Fibroblast of upper back skin (primary cell): ENCODE measurements around the gene FITM1.

Experiments
- DNase-seq: peaks from one replicate; pipeline ENCODE4 v3.0.0-alpha.2; 2013

Gene FITM1

GRCh38 chr14:24141097-24141880, 10.8 kb downstream of the FITM1 start, which contains the start of gene EMC9:
Gene EMC9, minus strand, starts transcription at chr14:24141591. Its CDS starts 287 bp downstream, at chr14:24141304.
- peak; percentile 100 for DNase-seq

GRCh38 chr14:24143511-24143910, 13.1 kb downstream of the FITM1 start:
- DNase-seq = peak; percentile 55

GRCh38 chr14:24144451-24144850, 14.0 kb downstream of the FITM1 start:
- no peak for DNase-seq

GRCh38 chr14:24145219-24145618, 14.8 kb downstream of the FITM1 start:
- no peak for DNase-seq

GRCh38 chr14:24145690-24146452, 15.4 kb downstream of the FITM1 start:
- DNase-seq = no peak

GRCh38 chr14:24146453-24146977, 16.1 kb downstream of the FITM1 start, which contains the start of gene PSME2:
Gene PSME2, minus strand, starts transcription at chr14:24146610. Its CDS starts 29 bp downstream, at chr14:24146581.
- peak; percentile 98 for DNase-seq

GRCh38 chr14:24146978-24147760, 16.7 kb downstream of the FITM1 start, which contains the start of gene RNF31:
Gene RNF31, plus strand, starts transcription at chr14:24147498. Its CDS starts 201 bp downstream, at chr14:24147699.
- peak; percentile 98 for DNase-seq

- DNase-seq = no peak
Observed at GRCh38 chr14:24147761-24148428, 17.4 kb downstream of the FITM1 start.

- no peak for DNase-seq
Observed at GRCh38 chr14:24149302-24149969, 19.0 kb downstream of the FITM1 start.

- DNase-seq = no peak
Observed at GRCh38 chr14:24150061-24150460, 19.6 kb downstream of the FITM1 start.

- no peak for DNase-seq
Observed at GRCh38 chr14:24150567-24150966, 20.1 kb downstream of the FITM1 start.

- DNase-seq = no peak
Observed at GRCh38 chr14:24150993-24151392, 20.5 kb downstream of the FITM1 start.

GRCh38 chr14:24151404-24152080, 21.1 kb downstream of the FITM1 start:
- no peak for DNase-seq

GRCh38 chr14:24155100-24155499, 24.6 kb downstream of the FITM1 start:
- DNase-seq = no peak

GRCh38 chr14:24156840-24157239, 26.4 kb downstream of the FITM1 start:
- no peak for DNase-seq

- DNase-seq = no peak
Observed at GRCh38 chr14:24157331-24157730, 26.9 kb downstream of the FITM1 start.

- DNase-seq = no peak
Observed at GRCh38 chr14:24159777-24160498, 29.5 kb downstream of the FITM1 start.

GRCh38 chr14:24160499-24160849, 30.0 kb downstream of the FITM1 start:
- DNase-seq = no peak

GRCh38 chr14:24160850-24161804, 30.7 kb downstream of the FITM1 start, which contains the start of gene IRF9:
Gene IRF9, plus strand, starts transcription at chr14:24161265. Its CDS starts 880 bp downstream, at chr14:24162145.
- peak; percentile 93 for DNase-seq
